CD8-positive, alpha-beta memory T cell (primary cell): ENCODE data around the gene ARHGAP45. TPM values are rescaled to one million over a fixed set of nuclear protein-coding genes. Genes with fewer than 3 reads are reported as not detected.
A peak's percentile ranks its signal among the peaks of the same experiment; 100 is the strongest.
"Not testable (repeated sequence)": the region's sequence is repeated elsewhere in the genome, so short reads cannot be mapped to it uniquely, and the experiment has no call there.

Experiments
- CTCF ChIA-PET: fragments of 350-600 bp; sonication (Branson Sonifier 250); formaldehyde crosslinking; loops from one replicate; lab custom pipeline; 2021; ENCODE audit warnings: antibody characterized with exemption; lab: Charles Lee
- POLR2A ChIA-PET: fragments of 350-600 bp; sonication (Branson Sonifier 250); formaldehyde crosslinking; loops from one replicate; lab custom pipeline; 2021; ENCODE audit warnings: antibody characterized with exemption; lab: Charles Lee
- DNase-seq, 5 donors: peaks; one replicate each; pipeline versions ENCODE4 v3.0.0 to v3.0.0-alpha.2; 2020 to 2022; ENCODE audit warnings: mixed read lengths in 1 of 5
- H3K27ac ChIP-seq: one replicate; pipeline ENCODE4 v1.7.0; 2013; ENCODE audit warnings: low read depth, mild to moderate bottlenecking, low read length, moderate library complexity
- H3K27me3 ChIP-seq: 2 replicates; pipeline ENCODE4 v1.7.0; 2013; ENCODE audit warnings: low read length, mild to moderate bottlenecking; ENCODE audit not compliant: insufficient read depth, poor library complexity, severe bottlenecking
- H3K36me3 ChIP-seq: 2 replicates; pipeline ENCODE4 v1.7.0; 2013; ENCODE audit warnings: mild to moderate bottlenecking, low read length, moderate library complexity; ENCODE audit not compliant: insufficient read depth
- H3K4me1 ChIP-seq: 2 replicates; pipeline ENCODE4 v1.7.0; 2013; ENCODE audit warnings: mild to moderate bottlenecking, low read length, moderate library complexity; ENCODE audit not compliant: insufficient read depth
- H3K4me3 ChIP-seq: 2 replicates; pipeline ENCODE4 v1.7.0; 2013; ENCODE audit warnings: mild to moderate bottlenecking, low read length
- H3K9me3 ChIP-seq: 2 replicates; pipeline ENCODE4 v1.7.0; 2013; ENCODE audit warnings: mild to moderate bottlenecking, low read length
- H3K27ac Mint-ChIP-seq, 8 donors: one replicate each; pipeline ENCODE4 v1.8.0; 2020 to 2021; ENCODE audit warnings: mixed read lengths in 8 of 8, mild to moderate bottlenecking in 6 of 8, inconsistent platforms in 3 of 8, moderate library complexity in 3 of 8
- H3K27me3 Mint-ChIP-seq, 2 donors: one replicate each; pipeline ENCODE4 v1.8.0; 2020 to 2021; ENCODE audit warnings: mixed read lengths in 2 of 2, mild to moderate bottlenecking in 1 of 2, moderate library complexity in 1 of 2
- H3K36me3 Mint-ChIP-seq, 3 donors: one replicate each; pipeline ENCODE4 v1.8.0; 2020 to 2021; ENCODE audit warnings: mixed read lengths in 3 of 3, inconsistent platforms in 1 of 3, mild to moderate bottlenecking in 1 of 3
- H3K4me1 Mint-ChIP-seq, 3 donors: one replicate each; pipeline ENCODE4 v1.8.0; 2020 to 2021; ENCODE audit warnings: mixed read lengths in 3 of 3, inconsistent platforms in 1 of 3, mild to moderate bottlenecking in 1 of 3
- H3K4me3 Mint-ChIP-seq, 7 donors: one replicate each; pipeline ENCODE4 v1.8.0; 2020 to 2021; ENCODE audit warnings: mixed read lengths in 7 of 7, mild to moderate bottlenecking in 6 of 7, moderate library complexity in 4 of 7, inconsistent platforms in 2 of 7
- H3K9me3 Mint-ChIP-seq, 5 donors: one replicate each; pipeline ENCODE4 v1.8.0; 2020 to 2022; ENCODE audit warnings: mixed read lengths in 5 of 5, mild to moderate bottlenecking in 3 of 5, moderate library complexity in 2 of 5, inconsistent platforms in 1 of 5
- polyA plus RNA-seq: library from polyadenylated mRNA; unstranded; fragments of 300-500 nt; fragmentation: Illumina TruSeq; gene quantifications from one replicate; pipeline ENCODE4 v1.2.3, GENCODE V29; 2021
- total RNA-seq, 2 experiments: library from RNA; stranded (reverse); gene quantifications; one replicate each; pipeline ENCODE4 v1.2.3, GENCODE V29; 2021

Gene ARHGAP45
- total and polyA plus RNA-seq, 3 experiments from 2014 or later: 212 to 478 (median 220) TPM

DNA sequence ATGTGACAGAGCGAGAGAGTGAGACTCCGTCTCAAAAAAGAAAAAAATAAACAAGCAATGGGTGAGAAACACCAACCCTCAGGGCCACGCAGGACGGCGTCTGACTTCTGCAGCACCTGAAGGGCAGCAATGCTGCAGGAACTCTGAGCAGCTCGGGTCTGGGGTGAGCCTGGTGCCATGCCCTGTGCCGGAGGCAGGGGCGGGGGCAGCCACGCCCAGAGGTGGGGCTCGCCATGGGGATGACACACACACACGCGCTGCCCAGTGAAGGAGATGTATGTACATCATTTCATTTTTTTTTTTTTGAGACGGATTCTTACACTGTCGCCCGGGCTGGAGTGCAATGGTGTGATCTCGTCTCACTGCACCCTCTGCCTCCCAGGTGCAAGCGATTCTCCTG lies 61.1 kb downstream of the ARHGAP45 start:
- Histone ChIP-seq H3K4me3 (no peak overlapping the region), H3K9me3 (no peaks in the 10 kb centered on the region), H3K36me3 (peaks cover 22% of the 10 kb centered on the region), H3K27me3 (no peaks in the 10 kb centered on the region), H3K4me1 (peaks cover 25% of the 10 kb centered on the region), H3K27ac (no peak overlapping the region)
- H3K9me3 Mint-ChIP-seq: no peaks in the 10 kb centered on the region
- ChIA-PET CTCF (interaction anchor here (1.7 kb wide), 1 partner anchor 15 kb away, joined by 11 read pairs; no protein-coding TSS in a partner anchor), POLR2A (interaction anchor here (0.7 kb wide), 2 partner anchors 8 to 15 kb away, joined by 3 read pairs; no protein-coding TSS in a partner anchor)
- H3K36me3 Mint-ChIP-seq: peaks cover 0 to 35% (median 0%) of the 10 kb centered on the region in 3 donors
- peak overlapping the region in 1 of 8 donors; percentile 71 for H3K27ac Mint-ChIP-seq
- no peak overlapping the region for H3K4me3 Mint-ChIP-seq
- DNase-seq: no peak
- H3K4me1 Mint-ChIP-seq: peaks cover 13 to 36% (median 15%) of the 10 kb centered on the region in 3 donors
- peaks cover 0 to 1% of the 10 kb centered on the region in 2 donors for H3K27me3 Mint-ChIP-seq

- not testable (repeated sequence) for H3K9me3 ChIP-seq, H3K9me3 Mint-ChIP-seq, H3K27me3 Mint-ChIP-seq, H3K27ac ChIP-seq, H3K4me3 ChIP-seq, DNase-seq, H3K27me3 ChIP-seq
- Mint-ChIP-seq H3K27ac (peak overlapping the region in 5 of 8 donors; percentile 23 to 89 (median 83)), H3K4me3 (peak overlapping the region in 1 of 7 donors; percentile 30), H3K4me1 (peaks cover 18 to 43% (median 20%) of the 10 kb centered on the region in 3 donors), H3K36me3 (peaks cover 0 to 30% (median 0%) of the 10 kb centered on the region in 3 donors)
- ChIA-PET POLR2A (interaction anchor here (2.6 kb wide), 1 partner anchor 34 kb away, joined by 10 read pairs; the partner anchor contains the start of gene POLR2E), CTCF (interaction anchor here (1.7 kb wide), 1 partner anchor 16 kb away, joined by 11 read pairs; no protein-coding TSS in a partner anchor)
- Histone ChIP-seq H3K36me3 (peaks cover 22% of the 10 kb centered on the region), H3K4me1 (peaks cover 33% of the 10 kb centered on the region)
Observed at GRCh38 chr19:1129084-1129483, 62.1 kb downstream of the ARHGAP45 start.

DNA sequence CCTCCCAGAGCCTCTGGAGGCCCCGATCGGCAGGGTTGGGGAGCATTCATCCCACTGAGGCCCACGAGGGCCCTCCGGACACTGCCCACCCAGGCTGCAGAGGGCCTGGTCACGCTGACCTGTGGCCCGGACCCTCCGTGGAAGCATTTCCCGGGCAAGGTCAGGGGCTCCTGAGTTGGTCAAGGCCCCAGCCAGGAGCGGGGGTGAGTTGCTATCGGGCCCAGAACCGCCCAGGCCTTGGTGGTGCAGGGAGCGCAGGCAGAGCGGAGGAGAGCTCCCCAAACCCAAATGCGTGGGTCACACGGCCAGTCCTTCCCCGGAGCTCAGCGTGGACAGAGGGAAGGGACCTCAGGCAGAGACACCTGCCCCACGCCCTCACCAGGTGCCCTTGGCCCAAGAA lies 62.6 kb downstream of the ARHGAP45 start:
- ChIA-PET POLR2A (interaction anchor here (2.6 kb wide), 1 partner anchor 34 kb away, joined by 10 read pairs; the partner anchor contains the start of gene POLR2E), CTCF (interaction anchor here (1.0 to 1.7 kb wide), 2 partner anchors 16 kb away, joined by 3 to 11 read pairs; no protein-coding TSS in a partner anchor)
- Mint-ChIP-seq H3K36me3 (peaks cover 0 to 27% (median 0%) of the 10 kb centered on the region in 3 donors), H3K4me1 (peaks cover 18 to 43% (median 20%) of the 10 kb centered on the region in 3 donors), H3K27ac (peak overlapping the region in 4 of 8 donors; percentile 46 to 92 (median 90)), H3K27me3 (peaks cover 0 to 3% of the 10 kb centered on the region in 2 donors), H3K9me3 (no peaks in the 10 kb centered on the region), H3K4me3 (peak overlapping the region in 2 of 7 donors; percentile 91 to 92)
- Histone ChIP-seq H3K9me3 (no peaks in the 10 kb centered on the region), H3K4me1 (peaks cover 36% of the 10 kb centered on the region), H3K4me3 (no peak overlapping the region), H3K27me3 (no peaks in the 10 kb centered on the region), H3K36me3 (peaks cover 22% of the 10 kb centered on the region), H3K27ac (no peak overlapping the region)
- no peak for DNase-seq

DNA sequence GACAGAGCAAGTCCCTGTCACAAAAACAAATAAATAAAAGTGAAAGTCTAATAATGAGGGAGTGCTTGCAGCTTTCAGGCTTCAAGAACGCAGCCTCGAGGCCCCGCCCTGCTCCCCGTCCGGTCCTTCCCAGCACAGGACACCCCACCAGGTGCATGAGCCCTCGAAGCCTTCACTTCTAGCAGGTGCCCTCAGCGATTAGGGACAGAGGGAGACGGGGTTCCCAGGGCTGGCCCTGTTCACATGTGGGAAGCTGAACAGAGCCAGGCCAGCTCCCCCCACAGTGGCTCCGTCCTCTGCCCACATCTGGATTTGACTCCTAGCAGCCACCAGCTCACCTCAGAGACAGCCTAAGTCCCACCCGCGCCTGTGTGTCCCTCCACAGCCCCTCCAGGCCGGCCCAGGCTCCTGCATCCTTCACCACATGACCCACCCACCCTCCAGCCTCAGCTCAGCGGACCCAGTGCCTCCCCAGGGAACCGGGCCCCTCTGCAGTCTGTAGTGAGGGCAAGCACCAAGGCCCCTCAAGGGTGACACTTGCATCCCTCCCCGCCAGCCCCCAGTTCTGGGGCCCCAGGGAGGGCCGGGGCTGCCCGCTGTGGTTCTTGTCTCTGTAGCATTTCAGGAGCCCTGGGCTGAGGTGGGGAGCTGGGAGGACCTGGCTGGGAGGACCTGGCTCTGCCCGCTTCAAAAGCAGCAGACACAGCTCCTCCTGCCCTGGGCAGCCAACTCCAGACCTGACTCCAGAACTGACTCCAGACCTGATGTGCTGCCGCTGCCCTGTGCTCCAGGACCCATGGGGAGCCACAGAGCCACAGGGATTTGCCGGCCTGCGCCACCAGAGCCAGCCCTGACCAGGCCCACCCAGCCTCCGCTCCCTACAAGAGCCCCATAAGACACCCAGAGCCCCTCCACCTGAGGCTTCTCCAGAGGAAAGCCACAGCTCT lies 64.1 kb downstream of the ARHGAP45 start:
- H3K27ac Mint-ChIP-seq: peak overlapping the region; percentile 84 to 97 (median 91)
- CTCF ChIA-PET: interaction anchor here (1.0 to 1.8 kb wide), 7 partner anchors 14 to 113 kb away, joined by 3 to 7 read pairs (median 3); no protein-coding TSS in a partner anchor
- Histone ChIP-seq H3K27me3 (no peaks in the 10 kb centered on the region), H3K4me1 (peaks cover 36% of the 10 kb centered on the region), H3K9me3 (no peaks in the 10 kb centered on the region), H3K4me3 (peak overlapping the region; percentile 84), H3K27ac (peak overlapping the region; percentile 87), H3K36me3 (peaks cover 14% of the 10 kb centered on the region)
- H3K27me3 Mint-ChIP-seq: peaks cover 0 to 3% of the 10 kb centered on the region in 2 donors
- DNase-seq: peak; percentile 32 to 65 (median 37)
- peaks cover 0 to 18% (median 0%) of the 10 kb centered on the region in 3 donors for H3K36me3 Mint-ChIP-seq
- H3K9me3 Mint-ChIP-seq: no peaks in the 10 kb centered on the region
- peaks cover 18 to 48% (median 20%) of the 10 kb centered on the region in 3 donors for H3K4me1 Mint-ChIP-seq
- H3K4me3 Mint-ChIP-seq: peak overlapping the region; percentile 78 to 92 (median 86)
- POLR2A ChIA-PET: interaction anchor here (0.6 to 2.6 kb wide), 10 partner anchors 13 to 148 kb away, joined by 3 to 10 read pairs (median 4); partner anchors contain the start of genes ARHGAP45, POLR2E and SBNO2

- H3K27me3 ChIP-seq: no peaks in the 10 kb centered on the region
- H3K4me3 ChIP-seq: peak overlapping the region; percentile 84
- peak overlapping the region; percentile 87 for H3K27ac ChIP-seq
- CTCF ChIA-PET: interaction anchor here (1.1 to 2.7 kb wide), 4 partner anchors 19 to 112 kb away, joined by 3 to 13 read pairs (median 6); no protein-coding TSS in a partner anchor
- peak; percentile 80 to 90 (median 83) for DNase-seq
- peaks cover 21 to 51% (median 24%) of the 10 kb centered on the region in 3 donors for H3K4me1 Mint-ChIP-seq
- no peaks in the 10 kb centered on the region for H3K9me3 ChIP-seq
- peaks cover 36% of the 10 kb centered on the region for H3K4me1 ChIP-seq
- POLR2A ChIA-PET: interaction anchor here (1.1 to 2.6 kb wide), 6 partner anchors 13 to 65 kb away, joined by 3 to 10 read pairs (median 5); partner anchors contain the start of genes ARHGAP45, POLR2E and SBNO2
- peak overlapping the region; percentile 78 to 92 (median 86) for H3K4me3 Mint-ChIP-seq
- peaks cover 0 to 14% (median 0%) of the 10 kb centered on the region in 3 donors for H3K36me3 Mint-ChIP-seq
- no peaks in the 10 kb centered on the region for H3K9me3 Mint-ChIP-seq
- H3K27me3 Mint-ChIP-seq: peaks cover 0 to 3% of the 10 kb centered on the region in 2 donors
- H3K36me3 ChIP-seq: peaks cover 7% of the 10 kb centered on the region
- peak overlapping the region; percentile 85 to 99 (median 92) for H3K27ac Mint-ChIP-seq
Observed at GRCh38 chr19:1131718-1132551, 65.0 kb downstream of the ARHGAP45 start.

DNA sequence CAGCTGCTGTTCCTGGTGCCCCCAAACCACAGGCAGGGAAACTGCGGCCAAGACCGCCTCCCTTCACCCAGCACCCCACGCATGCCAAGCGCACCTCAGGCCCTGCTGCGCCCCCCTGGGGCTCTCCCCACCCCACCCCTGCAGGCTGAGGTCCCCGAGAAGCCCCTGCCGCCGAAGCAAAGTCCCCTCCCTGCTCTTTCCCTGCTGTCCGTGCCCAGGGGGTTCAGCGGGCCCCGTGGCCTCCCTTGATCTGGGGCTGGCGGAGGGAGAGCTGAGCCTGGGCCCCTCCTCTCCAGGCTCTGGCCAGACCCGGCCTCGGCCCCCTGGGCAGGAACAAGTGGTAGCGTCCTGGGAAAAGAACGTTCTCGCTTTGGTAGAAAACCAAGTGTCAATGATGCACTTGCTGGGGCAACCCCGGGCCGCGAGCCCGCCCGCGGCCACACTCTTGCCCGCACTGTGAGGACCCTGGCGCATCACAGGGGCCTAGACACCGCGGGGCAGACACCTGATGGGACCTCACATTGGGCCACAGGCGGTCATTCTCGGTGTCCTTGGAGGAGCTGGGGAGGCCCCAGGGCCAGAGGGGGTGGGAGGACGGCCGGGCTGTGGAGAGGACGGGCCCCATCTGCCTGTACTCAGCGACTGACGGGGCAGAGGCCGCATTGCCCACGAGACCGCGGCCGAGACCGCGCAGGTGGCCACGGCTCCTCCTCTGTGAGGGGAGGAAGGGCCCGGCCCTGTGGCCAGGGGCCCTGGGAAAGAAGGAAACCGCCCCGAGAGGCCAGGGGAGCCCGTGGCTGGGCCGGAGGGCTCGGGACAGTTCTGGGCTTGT lies 65.8 kb downstream of the ARHGAP45 start:
- Histone ChIP-seq H3K27me3 (no peaks in the 10 kb centered on the region), H3K4me1 (peaks cover 36% of the 10 kb centered on the region), H3K4me3 (peak overlapping the region; percentile 84), H3K36me3 (no peaks in the 10 kb centered on the region), H3K27ac (peak overlapping the region; percentile 87), H3K9me3 (no peaks in the 10 kb centered on the region)
- peaks cover 0 to 2% of the 10 kb centered on the region in 2 donors for H3K27me3 Mint-ChIP-seq
- no peaks in the 10 kb centered on the region for H3K9me3 Mint-ChIP-seq
- ChIA-PET POLR2A (interaction anchor here (0.5 to 0.7 kb wide), 2 partner anchors 14 to 57 kb away, joined by 3 to 10 read pairs; no protein-coding TSS in a partner anchor), CTCF (interaction anchor here (1.5 to 2.7 kb wide), 2 partner anchors 19 kb away, joined by 3 to 13 read pairs; no protein-coding TSS in a partner anchor)
- H3K4me1 Mint-ChIP-seq: peaks cover 21 to 50% (median 24%) of the 10 kb centered on the region in 3 donors
- H3K27ac Mint-ChIP-seq: peak overlapping the region; percentile 85 to 99 (median 92)
- H3K4me3 Mint-ChIP-seq: peak overlapping the region; percentile 79 to 92 (median 86)
- peaks cover 0 to 6% (median 0%) of the 10 kb centered on the region in 3 donors for H3K36me3 Mint-ChIP-seq
- peak; percentile 29 to 65 (median 36) for DNase-seq
